ENCODE results near the gene OSBP2.

The OSBP2 gene

GRCh38 chr22:30947173-30947815 is 252.6 kb downstream of the OSBP2 start:
- DNase-seq: peak; percentile 82

GRCh38 chr22:30947816-30948454 is 253.3 kb downstream of the OSBP2 start:
- peak; percentile 34 for DNase-seq

GRCh38 chr22:30948930-30949342 is 254.3 kb downstream of the OSBP2 start:
- no peak for DNase-seq

GRCh38 chr22:30949934-30950660 is 255.4 kb downstream of the OSBP2 start:
- no peak for DNase-seq

- no peak for DNase-seq
Observed at GRCh38 chr22:30953206-30953605, 258.5 kb downstream of the OSBP2 start.

- DNase-seq: no peak
Observed at GRCh38 chr22:30955153-30955552, 260.5 kb downstream of the OSBP2 start.
